Measurements from ENCODE around the gene URB2.

Gene URB2

DNA sequence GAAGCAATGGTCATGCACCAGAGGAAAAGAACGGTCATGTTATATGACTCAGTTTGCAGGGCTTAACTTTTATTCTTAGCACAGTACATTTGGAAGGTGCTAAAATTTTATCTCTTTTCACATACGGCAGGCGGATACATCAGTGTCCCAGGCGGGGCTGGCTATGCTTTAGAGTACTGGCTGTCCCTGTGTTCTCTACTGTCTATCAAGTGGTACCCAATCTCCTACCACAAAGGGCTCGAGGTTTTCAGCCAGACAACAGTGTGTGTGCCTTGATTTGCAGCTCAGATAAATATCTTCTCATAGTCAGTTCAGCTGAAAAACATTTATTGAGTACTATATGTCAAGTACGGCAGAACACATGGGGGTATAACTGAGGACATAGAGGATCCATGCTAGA, 65.3 kb downstream of the URB2 start:
- Histone ChIP-seq H3K36me3 (no peaks in the 10 kb centered on the region), H3K4me3 (ENCODE audit: low read depth in 1 of 2, low read length in 1 of 2) (no peak overlapping the region), H3K27me3 (peaks cover 26% of the 10 kb centered on the region), H3K27ac (no peak overlapping the region), H3K4me1 (ENCODE audit: control insufficient read depth in 1 of 2, insufficient read depth in 1 of 2, low read depth in 1 of 2, low read length in 1 of 2) (no peaks in the 10 kb centered on the region), H3K9me3 (no peaks in the 10 kb centered on the region)
- no peak for TF ChIP-seq CTCF (IDR thresholded peaks at IDR 0.05)

- H3K27ac ChIP-seq: no peak overlapping the region
- H3K27me3 ChIP-seq: peaks cover 26% of the 10 kb centered on the region
- no peak overlapping the region for H3K4me3 ChIP-seq (ENCODE audit: low read depth in 1 of 2, low read length in 1 of 2)
- TF ChIP-seq CTCF (IDR thresholded peaks at IDR 0.05): no peak
- no peaks in the 10 kb centered on the region for H3K36me3 ChIP-seq
- H3K4me1 ChIP-seq (ENCODE audit: control insufficient read depth in 1 of 2, insufficient read depth in 1 of 2, low read depth in 1 of 2, low read length in 1 of 2): no peaks in the 10 kb centered on the region
- H3K9me3 ChIP-seq: no peaks in the 10 kb centered on the region
These were observed 67.3 kb downstream of the URB2 start for GRCh38 chr1:229693129-229693900.

DNA sequence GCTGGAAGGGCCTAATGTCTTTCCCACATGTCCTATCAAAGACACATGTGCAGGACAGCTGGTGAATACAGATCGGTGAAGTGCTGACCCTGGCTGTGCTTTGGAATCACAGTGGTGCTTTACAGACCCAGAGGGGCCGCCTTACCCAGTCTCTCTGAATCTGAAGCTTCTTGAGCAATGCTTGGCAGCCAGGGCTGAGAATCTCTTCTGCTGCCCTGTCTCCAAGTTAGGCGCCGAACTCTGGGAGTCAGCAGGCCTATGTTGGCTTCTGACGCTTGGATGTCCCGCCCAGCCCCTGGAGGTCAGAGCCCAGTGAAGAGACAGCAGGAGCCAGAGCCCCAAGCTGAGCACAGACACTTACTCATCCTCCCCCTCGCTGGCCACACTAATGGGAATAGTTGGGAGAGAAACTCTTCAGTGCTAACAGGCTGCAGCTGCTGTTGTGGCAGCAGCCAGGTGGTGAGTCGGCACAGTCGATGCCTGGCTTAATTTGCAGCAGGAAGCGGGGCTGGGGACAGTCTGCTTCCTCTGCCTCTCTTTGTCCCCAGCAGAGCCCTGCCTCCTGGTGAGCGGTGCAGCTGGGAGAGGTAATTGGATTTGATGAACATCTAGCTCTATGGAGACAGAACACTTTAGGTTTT, 68.1 kb downstream of the URB2 start:
- H3K9me3 ChIP-seq: no peaks in the 10 kb centered on the region
- peaks cover 26% of the 10 kb centered on the region for H3K27me3 ChIP-seq
- H3K27ac ChIP-seq: no peak overlapping the region
- no peaks in the 10 kb centered on the region for H3K4me1 ChIP-seq (ENCODE audit: control insufficient read depth in 1 of 2, insufficient read depth in 1 of 2, low read depth in 1 of 2, low read length in 1 of 2)
- TF ChIP-seq CTCF (IDR thresholded peaks at IDR 0.05): no peak
- H3K4me3 ChIP-seq (ENCODE audit: low read depth in 1 of 2, low read length in 1 of 2): no peak overlapping the region
- no peaks in the 10 kb centered on the region for H3K36me3 ChIP-seq

DNA sequence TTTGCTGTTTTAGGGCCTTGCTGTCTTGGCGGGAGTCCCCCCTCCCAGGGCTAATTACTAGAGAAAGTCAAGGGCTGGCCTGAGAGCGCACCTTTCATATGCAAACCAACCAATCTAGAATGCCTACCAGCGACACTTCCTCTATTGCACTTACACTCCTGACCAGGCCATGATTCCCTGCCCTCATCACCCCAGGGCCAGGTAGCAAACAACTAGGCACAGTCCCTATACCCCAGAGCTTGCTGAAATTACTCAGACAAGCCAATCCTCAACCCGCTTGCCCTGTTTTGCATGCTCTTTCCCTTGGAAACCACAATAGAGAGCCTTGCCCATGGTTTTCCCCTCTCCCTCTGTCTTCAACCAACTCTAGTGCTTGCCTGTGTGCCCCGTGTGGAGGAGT, 70.3 kb downstream of the URB2 start:
- no peak for TF ChIP-seq CTCF (IDR thresholded peaks at IDR 0.05)
- no peaks in the 10 kb centered on the region for H3K9me3 ChIP-seq
- H3K27me3 ChIP-seq: peaks cover 24% of the 10 kb centered on the region
- no peak overlapping the region for H3K27ac ChIP-seq
- no peak overlapping the region for H3K4me3 ChIP-seq (ENCODE audit: low read depth in 1 of 2, low read length in 1 of 2)
- H3K4me1 ChIP-seq (ENCODE audit: control insufficient read depth in 1 of 2, insufficient read depth in 1 of 2, low read depth in 1 of 2, low read length in 1 of 2): no peaks in the 10 kb centered on the region
- no peaks in the 10 kb centered on the region for H3K36me3 ChIP-seq

- Histone ChIP-seq H3K9me3 (no peaks in the 10 kb centered on the region), H3K4me3 (ENCODE audit: low read depth in 1 of 2, low read length in 1 of 2) (no peak overlapping the region), H3K4me1 (ENCODE audit: control insufficient read depth in 1 of 2, insufficient read depth in 1 of 2, low read depth in 1 of 2, low read length in 1 of 2) (no peaks in the 10 kb centered on the region), H3K27ac (no peak overlapping the region), H3K36me3 (no peaks in the 10 kb centered on the region), H3K27me3 (no peaks in the 10 kb centered on the region)
- TF ChIP-seq CTCF (IDR thresholded peaks at IDR 0.05): no peak
These were observed 73.7 kb downstream of the URB2 start for GRCh38 chr1:229699613-229700267.
